Natural killer cell (primary cell): ENCODE results near the gene NLRP5. TPM values are rescaled to one million over a fixed set of nuclear protein-coding genes. Genes with fewer than 3 reads are reported as not detected.

Source experiments
- ATAC-seq, 3 donors: fragments of 150-1000 bp in 2 of 3; fragments of 200-7000 bp in 1 of 3; cut with Tn5 transposase; 1 replicate in 1 of 3; 2 replicates in 2 of 3; pipeline ENCODE4 v1.10.0; 2021; ENCODE audit warnings: mild to moderate bottlenecking in 2 of 3, moderate library complexity in 2 of 3
- DNase-seq, 2 donors: peaks; one replicate each; pipeline versions ENCODE4 v3.0.0 to v3.0.0-alpha.2; 2013 to 2021; ENCODE audit warnings: mixed read lengths in 1 of 2
- H3K27ac ChIP-seq: one replicate; pipeline ENCODE4 v1.5.1; 2013; ENCODE audit warnings: mild to moderate bottlenecking, low read length
- H3K27me3 ChIP-seq: one replicate; pipeline ENCODE4 v1.6.1; 2013; ENCODE audit warnings: low read length; ENCODE audit not compliant: control insufficient read depth, insufficient read depth
- H3K36me3 ChIP-seq: one replicate; pipeline ENCODE4 v1.6.1; 2013; ENCODE audit warnings: low read length; ENCODE audit not compliant: control insufficient read depth, insufficient read depth
- H3K4me1 ChIP-seq: one replicate; pipeline ENCODE4 v1.6.1; 2013; ENCODE audit warnings: low read length; ENCODE audit not compliant: control insufficient read depth, insufficient read depth
- H3K4me3 ChIP-seq: one replicate; pipeline ENCODE4 v1.5.1; 2013; ENCODE audit warnings: low read length
- H3K9me3 ChIP-seq: one replicate; pipeline ENCODE4 v1.6.1; 2013; ENCODE audit warnings: low read length; ENCODE audit not compliant: control insufficient read depth, insufficient read depth
- H3K27ac Mint-ChIP-seq, 2 donors: one replicate each; pipeline ENCODE4 v1.8.0; 2022; ENCODE audit warnings: mild to moderate bottlenecking in 2 of 2, mixed read lengths in 2 of 2, moderate library complexity in 1 of 2
- H3K27me3 Mint-ChIP-seq, 2 donors: one replicate each; pipeline ENCODE4 v1.8.0; 2022; ENCODE audit warnings: low read depth in 2 of 2, mixed read lengths in 2 of 2
- H3K36me3 Mint-ChIP-seq: one replicate; pipeline ENCODE4 v1.8.0; 2022; ENCODE audit warnings: mixed read lengths
- H3K4me1 Mint-ChIP-seq, 2 donors: one replicate each; pipeline ENCODE4 v1.8.0; 2022; ENCODE audit warnings: mixed read lengths in 2 of 2
- H3K4me3 Mint-ChIP-seq: one replicate; pipeline ENCODE4 v1.8.0; 2022; ENCODE audit warnings: mild to moderate bottlenecking, moderate library complexity, mixed read lengths
- H3K9me3 Mint-ChIP-seq, 2 donors: one replicate each; pipeline ENCODE4 v1.8.0; 2022; ENCODE audit warnings: mixed read lengths in 2 of 2
- WGBS: methylation state at CpG from one replicate; pipeline ENCODE4 v1.1.7; 2013; ENCODE audit warnings: missing lambda C conversion rate; ENCODE audit not compliant: insufficient coverage; 5-methylcytosine and 5-hydroxymethylcytosine counted together
- intact Hi-C: fragments of 100-400 bp; cut with micrococcal nuclease; formaldehyde crosslinking; loops from one replicate; pipeline ENCODE4 v1.14.2; 2022
- total RNA-seq, 4 donors: library from RNA; stranded (reverse); fragments of 120-200 nt in 1 of 4; gene quantifications; one replicate each; pipeline versions ENCODE4 v1.2.3 to v1.2.4, GENCODE V29; 2013 to 2022
- TF ChIP-seq, protein P1 (sequence below): fragments of 200-600 bp; IDR thresholded peaks from one replicate; pipeline ENCODE4 v1.8.0; 2022; ENCODE audit warnings: antibody characterized with exemption

Gene NLRP5
- total RNA-seq, 3 donors from 2014 or later (not counting 1 experiment from before 2014, with no cell fraction given): not detected

GRCh38 chr19:55956431-55956830 lies 30.1 kb upstream of the NLRP5 start:
- no peaks in the 10 kb centered on the region for H3K36me3 Mint-ChIP-seq
- peaks cover 4% of the 10 kb centered on the region for H3K9me3 ChIP-seq
- intact Hi-C loops: no loop called here

DNA sequence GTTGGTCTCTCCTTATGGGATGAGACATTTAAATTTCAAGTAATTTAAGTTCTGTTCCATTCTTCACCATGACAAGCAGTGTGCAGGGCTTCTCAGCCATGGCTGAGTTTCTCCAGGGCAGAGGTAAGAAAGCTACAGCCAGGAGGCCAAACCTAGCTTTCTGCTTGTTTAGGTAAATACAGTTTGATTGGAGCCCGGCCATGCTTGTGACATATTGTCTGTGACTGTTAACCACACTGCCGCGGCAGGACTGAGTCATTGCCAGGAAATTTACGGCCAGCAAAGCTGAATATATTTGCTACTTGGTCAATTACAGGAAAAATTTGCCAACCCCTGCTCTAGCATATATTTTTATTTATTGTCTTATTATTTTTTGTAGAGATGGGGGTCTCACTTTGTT lies 28.2 kb upstream of the NLRP5 start:
- Mint-ChIP-seq H3K4me3 (no peak overlapping the region), H3K4me1 (no peaks in the 10 kb centered on the region), H3K27me3 (no peaks in the 10 kb centered on the region), H3K9me3 (peaks cover 0 to 2% of the 10 kb centered on the region in 2 donors), H3K36me3 (no peaks in the 10 kb centered on the region), H3K27ac (no peak overlapping the region)
- ATAC-seq (no peak), DNase-seq (no peak)
- no peaks in the 10 kb centered on the region for H3K4me1 ChIP-seq
- no peaks in the 10 kb centered on the region for H3K27me3 ChIP-seq
- H3K36me3 ChIP-seq: no peaks in the 10 kb centered on the region
- WGBS: 68% methylated on average over 4 of the region's 4 CpGs
- no peak overlapping the region for H3K4me3 ChIP-seq
- TF ChIP-seq, protein P1, sequence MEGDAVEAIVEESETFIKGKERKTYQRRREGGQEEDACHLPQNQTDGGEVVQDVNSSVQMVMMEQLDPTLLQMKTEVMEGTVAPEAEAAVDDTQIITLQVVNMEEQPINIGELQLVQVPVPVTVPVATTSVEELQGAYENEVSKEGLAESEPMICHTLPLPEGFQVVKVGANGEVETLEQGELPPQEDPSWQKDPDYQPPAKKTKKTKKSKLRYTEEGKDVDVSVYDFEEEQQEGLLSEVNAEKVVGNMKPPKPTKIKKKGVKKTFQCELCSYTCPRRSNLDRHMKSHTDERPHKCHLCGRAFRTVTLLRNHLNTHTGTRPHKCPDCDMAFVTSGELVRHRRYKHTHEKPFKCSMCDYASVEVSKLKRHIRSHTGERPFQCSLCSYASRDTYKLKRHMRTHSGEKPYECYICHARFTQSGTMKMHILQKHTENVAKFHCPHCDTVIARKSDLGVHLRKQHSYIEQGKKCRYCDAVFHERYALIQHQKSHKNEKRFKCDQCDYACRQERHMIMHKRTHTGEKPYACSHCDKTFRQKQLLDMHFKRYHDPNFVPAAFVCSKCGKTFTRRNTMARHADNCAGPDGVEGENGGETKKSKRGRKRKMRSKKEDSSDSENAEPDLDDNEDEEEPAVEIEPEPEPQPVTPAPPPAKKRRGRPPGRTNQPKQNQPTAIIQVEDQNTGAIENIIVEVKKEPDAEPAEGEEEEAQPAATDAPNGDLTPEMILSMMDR: no peak
- no peak overlapping the region for H3K27ac ChIP-seq
- peaks cover 4% of the 10 kb centered on the region for H3K9me3 ChIP-seq
- intact Hi-C loops: no loop called here

More at GRCh38 chr19:55956431-55956830, 30.1 kb upstream of the NLRP5 start:
- Histone ChIP-seq H3K27me3 (no peaks in the 10 kb centered on the region), H3K4me3 (no peak overlapping the region), H3K4me1 (no peaks in the 10 kb centered on the region), H3K36me3 (no peaks in the 10 kb centered on the region), H3K27ac (no peak overlapping the region)
- H3K4me3 Mint-ChIP-seq: no peak overlapping the region
- DNase-seq: no peak
- H3K9me3 Mint-ChIP-seq: peaks cover 0 to 2% of the 10 kb centered on the region in 2 donors
- TF ChIP-seq, protein P1: no peak
- H3K27me3 Mint-ChIP-seq: no peaks in the 10 kb centered on the region
- no peak for ATAC-seq
- H3K27ac Mint-ChIP-seq: no peak overlapping the region
- WGBS: 79% methylated on average over 6 of the region's 7 CpGs
- H3K4me1 Mint-ChIP-seq: no peaks in the 10 kb centered on the region

DNA sequence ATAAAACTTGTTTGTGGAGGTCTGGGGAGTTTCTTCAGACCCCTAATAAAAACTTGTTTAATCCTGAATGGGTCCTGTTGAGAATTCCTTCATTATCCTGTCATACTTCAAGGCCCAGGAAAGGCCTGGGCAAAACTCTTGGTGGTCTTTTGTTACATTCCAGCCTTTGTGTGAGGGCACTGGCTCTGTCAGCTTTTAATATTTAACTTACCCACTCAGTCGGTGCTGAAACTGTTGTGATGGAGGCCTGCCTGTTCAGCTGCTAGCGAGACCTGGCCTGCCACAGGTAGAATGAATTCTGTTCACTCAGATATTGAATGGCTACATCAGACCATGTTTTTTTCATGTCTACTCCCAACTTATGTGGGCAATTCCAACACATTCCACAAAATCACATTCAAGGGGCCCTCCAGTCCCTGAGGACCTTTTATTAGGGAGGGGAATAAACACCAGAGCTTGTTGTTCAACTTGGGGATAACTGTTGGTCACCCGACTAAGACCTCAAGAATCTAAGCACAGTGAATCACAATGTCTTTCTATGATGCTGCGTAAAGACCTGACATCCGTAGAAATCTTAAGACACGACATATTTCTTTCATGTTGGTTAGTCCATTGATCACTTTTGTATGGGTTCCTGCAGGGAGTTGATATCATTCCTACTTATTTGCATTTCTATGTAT lies 26.4 kb upstream of the NLRP5 start:
- ATAC-seq (no peak), DNase-seq (no peak)
- Mint-ChIP-seq H3K27ac (no peak overlapping the region), H3K36me3 (no peaks in the 10 kb centered on the region), H3K9me3 (peaks cover 0 to 2% of the 10 kb centered on the region in 2 donors), H3K4me1 (no peaks in the 10 kb centered on the region), H3K4me3 (no peak overlapping the region), H3K27me3 (no peaks in the 10 kb centered on the region)
- intact Hi-C loops: no loop called here
- WGBS: 90% methylated on average over 6 of the region's 6 CpGs
- no peaks in the 10 kb centered on the region for H3K36me3 ChIP-seq
- TF ChIP-seq, protein P1: no peak
- H3K4me1 ChIP-seq: no peaks in the 10 kb centered on the region
- H3K4me3 ChIP-seq: no peak overlapping the region
- no peaks in the 10 kb centered on the region for H3K9me3 ChIP-seq
- H3K27me3 ChIP-seq: no peaks in the 10 kb centered on the region
- H3K27ac ChIP-seq: no peak overlapping the region

- Histone ChIP-seq H3K36me3 (no peaks in the 10 kb centered on the region), H3K27me3 (no peaks in the 10 kb centered on the region), H3K4me3 (no peak overlapping the region), H3K4me1 (no peaks in the 10 kb centered on the region), H3K9me3 (no peaks in the 10 kb centered on the region), H3K27ac (no peak overlapping the region)
- DNase-seq (no peak), ATAC-seq (no peak)
- no peak overlapping the region for H3K4me3 Mint-ChIP-seq
- 95% methylated on average over 10 of the region's 10 CpGs for WGBS
- intact Hi-C loops: no loop called here
- peaks cover 0 to 3% of the 10 kb centered on the region in 2 donors for H3K9me3 Mint-ChIP-seq
- no peaks in the 10 kb centered on the region for H3K4me1 Mint-ChIP-seq
- TF ChIP-seq, protein P1: no peak
- no peaks in the 10 kb centered on the region for H3K27me3 Mint-ChIP-seq
- no peak overlapping the region for H3K27ac Mint-ChIP-seq
- H3K36me3 Mint-ChIP-seq: no peaks in the 10 kb centered on the region
These were observed 24.4 kb upstream of the NLRP5 start for GRCh38 chr19:55962186-55962585.
